ENCODE measurements around the gene DENND1B.

DNA sequence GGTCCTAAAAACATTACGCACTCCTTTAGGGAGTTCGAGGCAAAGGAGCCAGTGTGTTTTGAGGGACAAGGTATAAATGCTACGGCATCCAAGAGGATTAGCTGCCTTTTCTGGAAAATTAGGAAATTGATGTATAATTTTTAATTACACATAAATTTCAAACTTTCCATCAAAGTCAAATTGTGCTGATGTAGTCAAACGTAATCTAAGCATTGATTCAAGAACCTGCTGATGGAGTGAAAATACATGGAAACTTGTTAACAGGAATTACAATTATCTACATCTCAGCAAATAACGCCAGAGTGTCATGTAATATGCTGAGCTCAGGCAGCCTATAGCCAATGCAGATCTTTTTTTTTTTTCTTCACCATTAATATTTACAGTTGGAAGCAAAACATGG is 312.7 kb downstream of the DENND1B start:
- TF ChIP-seq, protein P1, sequence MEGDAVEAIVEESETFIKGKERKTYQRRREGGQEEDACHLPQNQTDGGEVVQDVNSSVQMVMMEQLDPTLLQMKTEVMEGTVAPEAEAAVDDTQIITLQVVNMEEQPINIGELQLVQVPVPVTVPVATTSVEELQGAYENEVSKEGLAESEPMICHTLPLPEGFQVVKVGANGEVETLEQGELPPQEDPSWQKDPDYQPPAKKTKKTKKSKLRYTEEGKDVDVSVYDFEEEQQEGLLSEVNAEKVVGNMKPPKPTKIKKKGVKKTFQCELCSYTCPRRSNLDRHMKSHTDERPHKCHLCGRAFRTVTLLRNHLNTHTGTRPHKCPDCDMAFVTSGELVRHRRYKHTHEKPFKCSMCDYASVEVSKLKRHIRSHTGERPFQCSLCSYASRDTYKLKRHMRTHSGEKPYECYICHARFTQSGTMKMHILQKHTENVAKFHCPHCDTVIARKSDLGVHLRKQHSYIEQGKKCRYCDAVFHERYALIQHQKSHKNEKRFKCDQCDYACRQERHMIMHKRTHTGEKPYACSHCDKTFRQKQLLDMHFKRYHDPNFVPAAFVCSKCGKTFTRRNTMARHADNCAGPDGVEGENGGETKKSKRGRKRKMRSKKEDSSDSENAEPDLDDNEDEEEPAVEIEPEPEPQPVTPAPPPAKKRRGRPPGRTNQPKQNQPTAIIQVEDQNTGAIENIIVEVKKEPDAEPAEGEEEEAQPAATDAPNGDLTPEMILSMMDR (optimal IDR thresholded peaks at IDR 0.05 in 1 of 3, IDR thresholded peaks at IDR 0.05 in 1 of 3, conservative IDR thresholded peaks at IDR 0.05 in 1 of 3; ENCODE audit: extremely low read depth in 1 of 3, insufficient read depth in 2 of 3, low read length in 3 of 3), result no peak
- TF ChIP-seq EZH2 (IDR thresholded peaks at IDR 0.05; ENCODE audit: low read length), result no peak
